GM10248 (cell line): ENCODE results near the gene TCFL5.
A peak's percentile ranks its signal among the peaks of the same experiment; 100 is the strongest.

Experiments used
- CTCF ChIA-PET: fragments of 300-600 bp; sonication (Branson Sonifier 250); formaldehyde crosslinking; extraction: SDS; loops from one replicate; lab custom pipeline; 2021; ENCODE audit warnings: antibody characterized with exemption; lab: Yijun Ruan, JAX
- POLR2A ChIA-PET: fragments of 350-650 bp; sonication (Branson Sonifier 250); formaldehyde crosslinking; extraction: SDS; loops from one replicate; lab custom pipeline; 2020; ENCODE audit warnings: antibody characterized with exemption; lab: Yijun Ruan, JAX
- DNase-seq: peaks from one replicate; pipeline ENCODE4 v3.0.0; 2012; ENCODE audit errors: extremely low spot score
- CTCF ChIP-seq: IDR thresholded peaks from 2 replicates; pipeline ENCODE4 v1.5.1; 2012; ENCODE audit warnings: mild to moderate bottlenecking, low read depth; ENCODE audit errors: extremely low read depth, missing control alignments, control extremely low read depth

Gene TCFL5

DNA sequence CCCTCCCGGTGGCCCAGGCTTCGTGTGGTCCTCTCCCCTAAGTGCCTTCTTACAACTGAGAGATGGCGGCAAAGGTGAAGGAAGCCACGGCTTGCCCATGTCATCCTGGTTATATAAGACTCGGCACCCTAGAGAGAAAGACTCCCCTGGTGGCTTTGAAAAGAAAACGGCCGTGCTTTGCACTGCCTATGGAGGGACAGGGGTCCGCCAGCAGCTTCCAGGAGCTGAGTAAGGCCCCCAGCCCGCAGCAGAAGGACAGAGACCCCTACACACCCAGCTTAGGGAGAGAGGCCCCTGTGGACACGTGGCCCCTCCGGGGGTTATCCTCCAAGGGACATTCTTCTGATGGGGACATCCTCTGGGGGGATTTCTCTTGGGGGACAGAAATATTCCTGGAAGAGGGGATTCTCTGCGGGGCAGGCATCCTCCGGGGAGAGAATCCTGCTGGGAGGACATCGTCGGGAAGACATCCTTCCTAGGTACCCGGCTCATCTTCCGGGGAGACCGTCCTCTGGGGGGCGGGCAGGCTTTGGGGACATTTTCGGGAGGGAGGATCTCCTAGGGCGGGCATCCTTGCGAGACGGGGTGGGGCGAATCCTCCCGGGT is 57.5 kb downstream of the TCFL5 start:
- POLR2A ChIA-PET, result no interaction called here
- CTCF ChIA-PET, result interaction anchor here (1.0 to 1.5 kb wide), 2 partner anchors 31 to 304 kb away, joined by 3 to 5 read pairs; no protein-coding TSS in a partner anchor
- DNase-seq, result no peak
- peak; percentile 2 for TF ChIP-seq CTCF

- CTCF ChIA-PET, result interaction anchor here (0.9 to 1.1 kb wide), 2 partner anchors 9 to 302 kb away, joined by 3 read pairs; no protein-coding TSS in a partner anchor
- POLR2A ChIA-PET, result no interaction called here
Observed at GRCh38 chr20:62802026-62802712, 59.5 kb downstream of the TCFL5 start.

DNA sequence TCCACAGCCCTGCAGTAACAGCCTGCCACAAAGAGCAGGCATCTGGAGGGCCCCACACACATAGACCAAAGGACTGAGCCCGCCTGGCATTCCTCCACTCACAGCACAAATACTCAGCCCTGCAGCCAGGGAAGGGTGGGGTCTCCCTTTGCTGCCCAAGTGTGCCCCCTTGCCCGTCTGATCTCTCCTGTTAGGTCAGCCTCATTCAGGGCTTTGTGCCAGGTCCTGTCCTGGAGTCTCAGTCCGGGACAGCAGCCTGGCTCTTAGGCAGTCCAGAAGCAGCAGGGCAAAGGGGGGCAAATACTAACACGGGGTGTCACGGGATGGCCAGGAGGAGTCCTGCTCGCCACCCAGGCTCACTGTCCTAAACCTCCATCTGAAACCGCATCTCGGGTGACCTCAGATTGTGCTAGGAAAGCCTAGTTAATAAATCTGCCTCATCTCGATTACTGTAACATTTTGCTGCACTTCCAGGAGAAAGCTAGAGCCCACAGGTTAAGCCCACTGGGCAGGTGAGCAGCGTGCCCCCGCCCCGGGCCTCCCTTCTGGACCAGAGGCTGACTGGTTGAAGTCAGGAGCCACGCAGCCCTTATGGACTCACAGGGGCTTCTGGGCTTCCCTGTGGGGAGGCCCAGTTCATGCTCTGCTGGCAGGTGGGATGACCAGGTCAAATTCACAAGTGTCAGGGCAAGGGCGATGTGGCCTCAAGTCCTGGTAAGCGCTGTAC is 60.2 kb downstream of the TCFL5 start:
- TF ChIP-seq CTCF, result no peak
- no peak for DNase-seq
- POLR2A ChIA-PET, result no interaction called here
- CTCF ChIA-PET, result no interaction called here

More at GRCh38 chr20:62802026-62802712, 59.5 kb downstream of the TCFL5 start:
- TF ChIP-seq CTCF, result no peak
- no peak for DNase-seq

DNA sequence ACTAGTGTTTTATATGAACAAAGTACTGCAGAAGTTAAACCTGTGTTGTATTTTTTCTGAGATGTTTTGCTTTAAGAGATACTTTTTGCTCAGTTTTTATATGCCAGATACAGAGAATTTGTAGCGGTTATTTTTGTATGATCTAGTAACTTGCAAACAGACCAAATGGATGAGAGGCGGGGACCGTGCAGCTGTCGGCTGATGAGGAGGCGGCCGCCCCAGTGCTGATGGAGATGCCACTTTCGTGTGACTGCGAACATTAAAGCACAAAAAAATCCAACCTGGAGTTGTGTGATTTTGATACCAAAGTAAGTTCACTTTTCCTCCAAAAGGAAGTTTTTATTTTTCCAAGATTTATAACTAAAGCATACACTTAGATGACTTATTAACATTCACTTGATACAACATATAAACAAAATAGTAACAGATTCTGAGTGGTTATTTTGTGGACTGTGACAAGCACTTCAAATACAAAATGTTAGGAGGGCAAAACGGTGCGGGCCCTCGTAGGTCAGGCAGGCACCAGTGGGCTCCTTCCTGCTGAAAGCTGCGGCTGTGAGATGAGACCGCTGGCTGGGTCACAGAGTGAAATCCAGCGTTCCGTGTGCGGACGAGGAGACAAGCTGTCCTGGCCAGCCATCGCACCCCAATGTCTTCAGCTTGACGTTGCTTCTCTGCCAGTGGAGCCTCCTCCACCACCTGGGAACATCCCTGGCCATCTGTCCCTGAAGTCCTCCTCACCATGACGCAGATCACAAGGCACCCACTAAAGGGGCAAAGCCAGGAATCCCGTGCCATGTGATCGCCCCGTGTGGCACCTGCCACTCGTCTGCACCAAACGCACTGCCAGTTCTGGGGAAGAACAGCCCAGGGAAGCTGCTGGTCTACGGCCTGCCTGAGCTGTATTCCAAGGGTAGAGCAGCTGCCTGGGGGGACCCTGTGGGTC is 61.0 kb downstream of the TCFL5 start:
- ChIA-PET CTCF (no interaction called here), POLR2A (no interaction called here)
- TF ChIP-seq CTCF, result no peak
- DNase-seq, result no peak

GRCh38 chr20:62799873-62800272 is 61.7 kb downstream of the TCFL5 start:
- POLR2A ChIA-PET, result no interaction called here
- CTCF ChIA-PET, result interaction anchor here (1.0 kb wide), 1 partner anchor 8 kb away, joined by 3 read pairs; no protein-coding TSS in a partner anchor
- no peak for TF ChIP-seq CTCF
- no peak for DNase-seq

DNA sequence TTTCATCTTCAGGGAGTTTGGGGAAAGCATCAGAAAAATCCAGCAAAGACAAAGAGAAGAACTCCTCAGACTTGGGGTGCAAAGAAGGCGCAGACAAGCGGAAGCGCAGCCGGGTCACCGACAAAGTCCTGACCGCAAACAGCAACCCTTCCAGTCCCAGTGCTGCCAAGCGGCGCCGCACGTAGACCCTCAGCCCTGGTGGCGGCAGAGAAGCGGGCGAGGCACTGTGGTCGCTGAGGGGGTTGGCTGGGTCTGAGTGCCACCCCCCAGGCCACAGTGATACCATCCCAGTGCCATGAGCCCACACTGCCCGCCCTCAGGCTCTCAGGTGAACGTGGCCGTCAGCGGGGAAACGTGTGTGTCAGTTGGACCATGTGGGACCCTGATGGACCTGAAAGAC is 62.2 kb downstream of the TCFL5 start:
- DNase-seq, result no peak
- ChIA-PET CTCF (interaction anchor here (1.0 kb wide), 1 partner anchor 9 kb away, joined by 3 read pairs; no protein-coding TSS in a partner anchor), POLR2A (no interaction called here)
- no peak for TF ChIP-seq CTCF
